Thymus (tissue), 11 donors: Measurements from ENCODE around the gene ZNF675. TPM values are rescaled to one million over a fixed set of nuclear protein-coding genes. Genes with fewer than 3 reads are reported as not detected.
"Not testable (repeated sequence)": the region's sequence is repeated elsewhere in the genome, so short reads cannot be mapped to it uniquely, and the experiment has no call there.

Experiments used
- DNase-seq, 9 donors: peaks; one replicate each; pipeline ENCODE4 v3.0.0-alpha.2; 2013; ENCODE audit warnings: low spot score in 9 of 9, low read depth in 6 of 9, missing footprints in 1 of 9
- H3K27ac ChIP-seq, 2 donors: one replicate each; pipeline ENCODE4 v1.5.1; 2013; ENCODE audit warnings: control low read depth in 1 of 2, low read depth in 1 of 2, low read length in 1 of 2, mild to moderate bottlenecking in 1 of 2, moderate library complexity in 1 of 2
- H3K27me3 ChIP-seq, 2 donors: one replicate each; pipeline ENCODE4 v1.5.1; 2013; ENCODE audit warnings: low read length in 1 of 2; ENCODE audit not compliant: control insufficient read depth in 2 of 2, insufficient read depth in 1 of 2
- H3K36me3 ChIP-seq, 2 donors: one replicate each; pipeline ENCODE4 v1.5.1; 2013; ENCODE audit warnings: low read length in 1 of 2, mild to moderate bottlenecking in 1 of 2, moderate library complexity in 1 of 2; ENCODE audit not compliant: control insufficient read depth in 2 of 2, insufficient read depth in 2 of 2
- H3K4me1 ChIP-seq, 2 donors: one replicate each; pipeline ENCODE4 v1.5.1; 2013; ENCODE audit warnings: low read length in 2 of 2; ENCODE audit not compliant: control insufficient read depth in 2 of 2, insufficient read depth in 2 of 2
- H3K4me3 ChIP-seq, 2 donors: one replicate each; pipeline ENCODE4 v1.5.1; 2013; ENCODE audit warnings: low read length in 2 of 2, control low read depth in 1 of 2, mild to moderate bottlenecking in 1 of 2
- H3K9me3 ChIP-seq, 2 donors: one replicate each; pipeline ENCODE4 v1.5.1; 2013; ENCODE audit warnings: low read length in 1 of 2, mild to moderate bottlenecking in 1 of 2; ENCODE audit not compliant: control insufficient read depth in 2 of 2, insufficient read depth in 1 of 2
- WGBS: extraction: QIAGEN DNeasy Blood & Tissue Kit; methylation state at CpG from one replicate; pipeline ENCODE4 v1.1.7; 2013; 5-methylcytosine and 5-hydroxymethylcytosine counted together
- polyA plus RNA-seq: library from polyadenylated mRNA; stranded (reverse); fragments of 200-250 nt; gene quantifications from one replicate; pipeline ENCODE4 v1.2.3, GENCODE V29; 2013
- total RNA-seq: library from RNA; stranded (reverse); fragments of 120-200 nt; gene quantifications from one replicate; pipeline ENCODE4 v1.2.4, GENCODE V29; 2013
- donor health status: healthy.

ZNF675 gene
- total and polyA plus RNA-seq, 2 donors = 11.6 to 17.3 TPM

GRCh38 chr19:23698711-23699520 is 11.9 kb upstream of the ZNF675 start:
- Histone ChIP-seq H3K27ac (no peak overlapping the region), H3K27me3 (no peaks in the 10 kb centered on the region), H3K4me1 (no peaks in the 10 kb centered on the region), H3K9me3 (peaks cover 1 to 2% of the 10 kb centered on the region in 2 donors), H3K36me3 (no peaks in the 10 kb centered on the region), H3K4me3 (no peak overlapping the region)
- no peak for DNase-seq
- WGBS = 90% methylated on average over 6 of the region's 6 CpGs

GRCh38 chr19:23692937-23693336 is 5.9 kb upstream of the ZNF675 start:
- not testable (repeated sequence) for H3K9me3 ChIP-seq, DNase-seq, H3K4me3 ChIP-seq, H3K27ac ChIP-seq, H3K27me3 ChIP-seq, H3K36me3 ChIP-seq, H3K4me1 ChIP-seq
- WGBS = 90% methylated on average over 7 of the region's 9 CpGs

- Histone ChIP-seq H3K4me1 (no peaks in the 10 kb centered on the region), H3K27me3 (no peaks in the 10 kb centered on the region), H3K9me3 (peaks cover 8 to 26% of the 10 kb centered on the region in 2 donors), H3K36me3 (peaks cover 0 to 19% of the 10 kb centered on the region in 2 donors), H3K4me3 (no peak overlapping the region), H3K27ac (no peak overlapping the region)
- WGBS = 97% methylated on average over 2 of the region's 2 CpGs
- no peak for DNase-seq
Observed at GRCh38 chr19:23673132-23673531, 13.9 kb downstream of the ZNF675 start.

- H3K4me1 ChIP-seq, H3K4me3 ChIP-seq, H3K27me3 ChIP-seq, H3K27ac ChIP-seq, DNase-seq: not testable (repeated sequence)
- 91% methylated on average over 32 of the region's 32 CpGs for WGBS
- H3K9me3 ChIP-seq = peaks cover 11 to 24% of the 10 kb centered on the region in 2 donors
- peaks cover 3 to 26% of the 10 kb centered on the region in 2 donors for H3K36me3 ChIP-seq
Observed at GRCh38 chr19:23668606-23669005, 18.4 kb downstream of the ZNF675 start.

- Histone ChIP-seq H3K27me3 (no peaks in the 10 kb centered on the region), H3K4me3 (no peak overlapping the region), H3K4me1 (no peaks in the 10 kb centered on the region), H3K36me3 (peaks cover 11 to 39% of the 10 kb centered on the region in 2 donors), H3K27ac (no peak overlapping the region), H3K9me3 (peaks cover 14 to 24% of the 10 kb centered on the region in 2 donors)
- 64% methylated on average over 3 of the region's 3 CpGs for WGBS
- no peak for DNase-seq
Observed at GRCh38 chr19:23665651-23666410, 21.2 kb downstream of the ZNF675 start.

- not testable (repeated sequence) for H3K4me3 ChIP-seq, H3K27me3 ChIP-seq, H3K27ac ChIP-seq, H3K9me3 ChIP-seq, H3K4me1 ChIP-seq, DNase-seq
- 71% methylated on average over 3 of the region's 3 CpGs for WGBS
- peaks cover 2 to 13% of the 10 kb centered on the region in 2 donors for H3K36me3 ChIP-seq
Observed at GRCh38 chr19:23649817-23650216, 37.2 kb downstream of the ZNF675 start.

Other genes with a start within 250 kb of the ZNF675 start
- 3.9 TPM for gene ZNF681, start 71.7 kb upstream of the ZNF675 start, total RNA-seq
- 2.8 TPM for gene ZNF681, start 71.7 kb upstream of the ZNF675 start, polyA plus RNA-seq
- gene ZNF726, start 227.7 kb upstream of the ZNF675 start, total RNA-seq = 10.5 TPM
- 4.7 TPM for gene ZNF726, start 227.7 kb upstream of the ZNF675 start, polyA plus RNA-seq